Ovary (tissue), 9 donors: ENCODE data around the gene SLC24A4. TPM values are rescaled to one million over a fixed set of nuclear protein-coding genes. Genes with fewer than 3 reads are reported as not detected.

Experiments used
- DNase-seq, 5 donors: peaks; one replicate each; pipeline ENCODE4 v3.0.0-alpha.2; 2019 to 2020
- H3K27ac ChIP-seq, 2 donors: fragments of 200-600 bp; one replicate each; pipeline versions ENCODE4 v1.5.1 to v1.8.0; 2019 to 2022
- H3K27me3 ChIP-seq: fragments of 200-600 bp; one replicate; pipeline ENCODE4 v1.8.0; 2022
- H3K36me3 ChIP-seq: fragments of 200-600 bp; sonication (generic); one replicate; pipeline ENCODE4 v1.5.1; 2019
- H3K4me1 ChIP-seq: one replicate; pipeline ENCODE4 v1.8.1; 2013; ENCODE audit warnings: mild to moderate bottlenecking, moderate library complexity; ENCODE audit not compliant: insufficient read depth
- H3K4me3 ChIP-seq: fragments of 200-600 bp; sonication (generic); one replicate; pipeline ENCODE4 v1.5.1; 2017
- H3K9me3 ChIP-seq, 2 donors: fragments of 200-600 bp in 1 of 2; sonication (generic) in 1 of 2; one replicate each; pipeline versions ENCODE4 v1.5.1 to v1.8.1; 2013 to 2019; ENCODE audit warnings: mild to moderate bottlenecking in 1 of 2, moderate library complexity in 1 of 2
- EP300 ChIP-seq: sonication (generic); formaldehyde crosslinking; IDR thresholded peaks from one replicate; pipeline ENCODE4 v1.6.1; 2017; ENCODE audit warnings: antibody characterized with exemption
- POLR2A ChIP-seq: fragments of 450-650 bp; IDR thresholded peaks from one replicate; pipeline ENCODE4 v1.6.1; 2017; ENCODE audit warnings: antibody characterized with exemption, mild to moderate bottlenecking, moderate library complexity
- WGBS, 3 donors: extraction: QIAGEN DNeasy Blood & Tissue Kit in 1 of 3; methylation state at CpG; one replicate each; pipeline versions ENCODE4 v1.1.5 to v1.1.7; 2013 to 2017; 5-methylcytosine and 5-hydroxymethylcytosine counted together
- intact Hi-C, 4 donors: fragments of 100-400 bp; cut with DNase I; formaldehyde crosslinking; loops; one replicate each; pipeline versions ENCODE4 v1.11.0 to v1.15.1; 2022 to 2023
- polyA plus RNA-seq, 2 donors: library from polyadenylated mRNA; stranded (reverse); fragments of 200-250 nt in 1 of 2; fragments of 350-450 nt in 1 of 2; fragmentation: Illumina TruSeq in 1 of 2; extraction: RNeasy Lipid Tissue Mini Kit (QIAGEN cat#74804) in 1 of 2; gene quantifications; one replicate each; pipeline ENCODE4 v1.2.3, GENCODE V29; 2013 to 2014
- total RNA-seq, 7 donors: library from RNA; depleted of rRNA in 2 of 7; stranded (reverse); fragments of >200 nt in 2 of 7; fragmentation: NEBNext Ultra II Directional in 3 of 7; extraction: Animal tissue kit (Norgen Biotek cat#: 25700) in 3 of 7; gene quantifications; one replicate each; pipeline versions ENCODE4 v1.1.0 to v1.2.4, GENCODE V29; 2016 to 2023
- TF ChIP-seq, protein P1 (sequence below), 3 donors: fragments of 450-650 bp in 2 of 3; fragments of 200-600 bp in 1 of 3; IDR thresholded peaks; one replicate each; pipeline versions ENCODE4 v1.5.1 to v1.8.0; 2016 to 2022; ENCODE audit warnings: antibody characterized with exemption in 3 of 3, mild to moderate bottlenecking in 1 of 3
- donor health status: DM: no; HTN: no; CAD: no; lungs with moderate emphysema.
- donor health status: DM: no; HTN: no; CAD: no.
- donor health status: Bipolar disorder and iron deficiency.
- donor health status: DM: yes; HTN: yes; CAD: no.
- donor health status: DM: no; HTN: no; CAD: no.
- donor health status: DM: yes; HTN: yes; CAD: no.

The SLC24A4 gene
- total and polyA plus RNA-seq, 9 donors, result 0.10 to 0.98 (median 0.24) TPM

DNA sequence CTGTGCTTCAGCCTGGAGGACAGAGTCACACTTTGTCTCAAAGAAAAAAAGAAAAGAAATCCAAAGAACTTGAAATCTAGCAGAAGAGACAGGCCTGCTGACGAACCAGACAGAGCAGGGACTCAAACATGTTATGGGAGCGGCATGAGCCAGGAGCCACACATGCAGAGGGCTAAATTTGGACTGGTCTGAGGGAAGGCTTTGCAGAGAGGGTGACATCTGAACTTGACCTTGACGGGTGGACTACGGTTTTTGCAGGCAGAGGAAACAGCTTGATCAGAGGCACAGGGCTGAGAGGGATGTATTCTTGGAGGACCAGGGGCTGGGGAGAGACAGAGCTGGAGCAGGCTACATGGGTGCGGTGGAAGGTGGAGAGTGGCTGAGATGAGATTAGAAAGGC is 20.5 kb upstream of the SLC24A4 start:
- H3K9me3 ChIP-seq, result no peaks in the 10 kb centered on the region
- no peak overlapping the region for H3K27ac ChIP-seq
- no peak for TF ChIP-seq EP300
- no peak for TF ChIP-seq POLR2A
- TF ChIP-seq, protein P1, sequence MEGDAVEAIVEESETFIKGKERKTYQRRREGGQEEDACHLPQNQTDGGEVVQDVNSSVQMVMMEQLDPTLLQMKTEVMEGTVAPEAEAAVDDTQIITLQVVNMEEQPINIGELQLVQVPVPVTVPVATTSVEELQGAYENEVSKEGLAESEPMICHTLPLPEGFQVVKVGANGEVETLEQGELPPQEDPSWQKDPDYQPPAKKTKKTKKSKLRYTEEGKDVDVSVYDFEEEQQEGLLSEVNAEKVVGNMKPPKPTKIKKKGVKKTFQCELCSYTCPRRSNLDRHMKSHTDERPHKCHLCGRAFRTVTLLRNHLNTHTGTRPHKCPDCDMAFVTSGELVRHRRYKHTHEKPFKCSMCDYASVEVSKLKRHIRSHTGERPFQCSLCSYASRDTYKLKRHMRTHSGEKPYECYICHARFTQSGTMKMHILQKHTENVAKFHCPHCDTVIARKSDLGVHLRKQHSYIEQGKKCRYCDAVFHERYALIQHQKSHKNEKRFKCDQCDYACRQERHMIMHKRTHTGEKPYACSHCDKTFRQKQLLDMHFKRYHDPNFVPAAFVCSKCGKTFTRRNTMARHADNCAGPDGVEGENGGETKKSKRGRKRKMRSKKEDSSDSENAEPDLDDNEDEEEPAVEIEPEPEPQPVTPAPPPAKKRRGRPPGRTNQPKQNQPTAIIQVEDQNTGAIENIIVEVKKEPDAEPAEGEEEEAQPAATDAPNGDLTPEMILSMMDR (IDR thresholded peaks at IDR 0.05), result no peak
- intact Hi-C loops, result no loop called here
- H3K27me3 ChIP-seq, result no peaks in the 10 kb centered on the region
- H3K36me3 ChIP-seq, result no peaks in the 10 kb centered on the region
- H3K4me1 ChIP-seq, result no peaks in the 10 kb centered on the region
- no peak overlapping the region for H3K4me3 ChIP-seq
- 35 to 55% (median 42%) methylated on average over 5 of the region's 5 CpGs for WGBS, 3 donors
- no peak for DNase-seq

DNA sequence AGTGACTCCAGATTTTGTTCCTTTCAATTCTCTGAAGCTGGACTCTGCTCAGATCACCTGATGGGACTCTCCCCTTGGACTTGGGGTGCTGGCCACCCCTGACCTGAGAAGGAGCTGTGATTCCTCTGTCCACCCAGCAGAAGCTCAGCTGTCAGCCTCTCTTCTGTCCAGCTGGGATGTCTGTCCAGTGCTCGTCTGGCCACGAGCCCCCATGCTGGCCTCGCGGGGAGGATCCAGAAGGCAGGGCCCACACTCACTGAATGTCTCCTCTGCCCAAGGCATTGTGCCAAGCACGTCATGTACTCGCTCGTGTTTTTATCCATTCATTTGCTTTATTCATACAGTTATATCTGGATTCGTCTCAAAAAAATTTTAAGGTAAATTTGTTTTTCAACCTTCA is 14.2 kb upstream of the SLC24A4 start:
- Histone ChIP-seq H3K9me3 (no peaks in the 10 kb centered on the region), H3K27me3 (no peaks in the 10 kb centered on the region), H3K4me1 (no peaks in the 10 kb centered on the region), H3K36me3 (no peaks in the 10 kb centered on the region), H3K27ac (no peak overlapping the region), H3K4me3 (no peak overlapping the region)
- TF ChIP-seq POLR2A, result no peak
- TF ChIP-seq, protein P1 (IDR thresholded peaks at IDR 0.05), result no peak
- no peak for TF ChIP-seq EP300
- peak in 2 of 5 donors; percentile 14 to 35 for DNase-seq
- 15 to 34% (median 19%) methylated on average over 8 of the region's 8 CpGs for whole genome bisulfite sequencing, 3 donors
- intact Hi-C loops, result no loop called here

DNA sequence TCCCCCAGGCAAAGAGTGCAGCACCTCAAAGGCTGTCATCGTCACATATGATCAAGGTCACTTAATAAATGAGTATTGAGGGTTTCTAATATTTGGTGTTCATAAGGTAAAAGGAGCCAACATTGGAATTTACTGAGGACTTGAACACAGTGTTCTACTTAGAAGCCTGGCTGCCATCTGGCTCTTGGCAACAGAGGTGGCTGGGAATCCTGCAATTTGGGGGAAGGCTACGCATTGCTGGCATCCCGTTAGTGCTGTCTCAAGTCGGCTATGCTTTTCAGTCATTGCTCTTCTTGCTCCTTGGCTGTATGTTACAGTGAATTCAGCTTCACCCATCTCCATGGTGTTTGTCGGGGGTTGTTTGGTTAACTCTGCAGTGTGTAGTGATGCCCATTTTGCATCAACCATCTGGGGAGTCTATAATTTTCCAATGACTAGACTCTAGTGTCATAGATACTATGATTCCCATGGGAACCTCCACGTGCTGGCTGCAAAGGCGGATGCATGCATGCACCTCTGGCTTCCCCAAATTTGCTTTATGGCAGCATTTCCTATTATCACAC is 12.9 kb upstream of the SLC24A4 start:
- no peak overlapping the region for H3K4me3 ChIP-seq
- TF ChIP-seq, protein P1 (IDR thresholded peaks at IDR 0.05), result no peak
- no peak for TF ChIP-seq EP300
- TF ChIP-seq POLR2A, result no peak
- intact Hi-C loops, result no loop called here
- H3K4me1 ChIP-seq, result no peaks in the 10 kb centered on the region
- DNase-seq, result no peak
- no peaks in the 10 kb centered on the region for H3K9me3 ChIP-seq
- no peaks in the 10 kb centered on the region for H3K27me3 ChIP-seq
- WGBS, 3 donors, result 76 to 78% (median 77%) methylated on average over 7 of the region's 7 CpGs
- no peaks in the 10 kb centered on the region for H3K36me3 ChIP-seq
- H3K27ac ChIP-seq, result no peak overlapping the region

DNA sequence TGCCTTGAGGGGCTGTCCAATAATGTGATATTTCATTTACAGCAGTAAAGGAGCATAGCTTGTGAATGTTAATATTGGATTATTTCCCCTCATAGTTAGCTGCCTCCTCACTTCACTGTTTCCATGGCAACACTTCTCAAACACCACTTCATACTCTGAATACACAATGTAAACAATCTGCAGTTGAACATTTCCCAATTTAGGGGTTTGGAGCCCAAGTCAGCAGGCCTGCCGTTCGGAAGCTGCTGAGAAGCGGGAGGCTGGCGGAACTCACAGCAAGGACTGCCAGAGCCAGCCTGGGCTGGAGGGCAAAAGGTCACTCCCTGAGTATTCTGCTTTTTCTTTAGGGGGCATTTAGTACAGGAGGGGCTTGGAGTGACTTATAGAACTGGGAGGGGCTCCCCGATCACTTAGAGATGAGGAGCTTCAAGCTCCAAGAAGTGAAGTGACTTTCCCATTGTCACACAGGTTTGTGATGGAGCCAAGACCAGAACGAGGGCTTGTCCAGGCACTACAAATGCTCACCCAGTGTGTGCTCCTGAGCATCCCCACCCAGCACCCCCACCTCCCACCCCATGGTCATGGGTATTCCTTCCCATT is 12.1 kb upstream of the SLC24A4 start:
- DNase-seq, result no peak
- no peaks in the 10 kb centered on the region for H3K27me3 ChIP-seq
- H3K4me3 ChIP-seq, result no peak overlapping the region
- H3K9me3 ChIP-seq, result no peaks in the 10 kb centered on the region
- H3K27ac ChIP-seq, result no peak overlapping the region
- H3K36me3 ChIP-seq, result no peaks in the 10 kb centered on the region
- no peaks in the 10 kb centered on the region for H3K4me1 ChIP-seq
- intact Hi-C loops, result no loop called here
- TF ChIP-seq, protein P1 (IDR thresholded peaks at IDR 0.05), result no peak
- TF ChIP-seq POLR2A (no peak), EP300 (no peak)
- 82 to 89% (median 84%) methylated on average over 6 of the region's 6 CpGs for WGBS, 3 donors
